ENCODE measurements around the gene ZDHHC5.
"Not testable (repeated sequence)": the region's sequence is repeated elsewhere in the genome, so short reads cannot be mapped to it uniquely, and the experiment has no call there.

The ZDHHC5 gene

GRCh38 chr11:57644748-57645688, 22.9 kb upstream of the ZDHHC5 start:
- peak; percentile 76 to 88 (median 83) for DNase-seq (ENCODE audit: low read depth in 3 of 3)

DNA sequence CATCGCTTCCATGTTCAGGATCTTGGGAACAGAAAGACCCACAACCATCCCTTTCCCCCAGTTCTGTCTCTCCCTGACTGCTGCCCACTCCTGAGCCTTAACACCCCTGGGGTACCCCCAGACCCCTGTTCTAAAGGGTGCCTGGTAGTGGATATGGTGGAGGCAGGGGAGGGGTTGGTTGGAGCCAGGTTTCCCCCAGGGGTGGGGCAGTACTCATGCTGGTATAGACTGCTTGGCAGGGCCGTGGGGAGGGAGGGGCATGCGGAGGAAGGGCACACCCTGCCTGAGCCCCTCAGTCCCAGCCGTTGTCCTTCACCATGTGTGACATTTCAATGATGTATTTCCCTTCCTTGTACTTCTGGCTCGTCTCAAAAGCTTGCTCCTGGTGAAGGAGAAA, 22.2 kb upstream of the ZDHHC5 start:
- DNase-seq (ENCODE audit: low read depth in 3 of 3): no peak

DNA sequence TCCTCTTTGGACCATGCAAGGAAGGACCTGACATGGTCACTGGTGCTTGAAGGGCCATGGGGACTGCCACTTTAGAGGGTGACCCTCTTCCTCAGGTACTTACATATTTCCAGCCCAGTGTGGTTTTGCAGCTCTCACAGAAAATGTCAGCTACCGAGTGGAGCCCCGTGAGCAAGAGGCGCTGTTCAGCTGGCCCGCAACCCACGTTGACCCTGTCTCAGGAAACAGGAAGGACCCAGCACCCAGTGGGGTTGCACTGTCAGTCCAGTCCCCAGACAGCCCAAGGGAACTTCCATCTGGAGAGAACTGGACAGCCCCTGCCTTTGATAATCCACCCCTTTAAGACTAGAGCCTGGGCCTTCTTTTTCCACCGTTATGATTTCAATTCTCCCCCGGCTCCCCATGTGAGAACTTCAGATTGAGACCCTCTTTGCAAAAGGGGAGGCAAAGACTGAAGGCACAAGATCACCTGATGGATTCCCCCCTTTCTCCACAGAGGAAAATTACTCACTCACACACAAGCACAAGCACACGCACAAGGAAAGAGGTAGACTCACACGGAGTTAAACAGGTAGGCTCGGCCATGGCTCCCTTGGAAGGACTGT, 21.6 kb upstream of the ZDHHC5 start:
- no peak for DNase-seq (ENCODE audit: low read depth in 3 of 3)

DNA sequence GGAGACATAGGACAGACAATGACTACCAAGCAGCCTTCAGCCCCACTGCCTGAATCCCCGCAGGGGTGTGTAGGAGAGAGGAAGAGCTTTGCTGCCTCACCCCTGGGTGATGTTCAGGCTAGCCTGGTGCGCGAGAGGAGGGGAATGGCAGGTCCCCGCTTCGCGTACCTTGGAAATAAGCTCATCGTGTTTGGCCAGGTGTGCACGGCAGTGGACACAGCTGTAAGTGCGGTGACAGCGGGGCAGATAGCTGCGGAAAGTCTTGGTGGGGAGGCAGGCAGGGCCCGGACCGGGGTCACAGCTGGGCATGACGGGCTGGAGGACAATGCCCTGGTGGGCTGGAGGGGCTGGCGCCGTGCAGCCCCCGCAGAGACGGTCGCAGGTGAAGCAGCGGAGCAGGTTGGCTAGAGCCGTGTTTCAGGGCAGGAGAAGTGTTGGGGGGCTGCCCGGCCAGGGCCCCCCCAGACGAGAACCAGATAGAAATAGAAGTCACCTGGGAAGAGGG, 21.1 kb upstream of the ZDHHC5 start:
- DNase-seq (ENCODE audit: low read depth in 3 of 3): no peak

GRCh38 chr11:57647372-57647771, 20.5 kb upstream of the ZDHHC5 start:
- DNase-seq (ENCODE audit: low read depth in 3 of 3): no peak

- no peak for DNase-seq (ENCODE audit: low read depth in 3 of 3)
Measured at GRCh38 chr11:57647960-57648800, 19.7 kb upstream of the ZDHHC5 start.

DNA sequence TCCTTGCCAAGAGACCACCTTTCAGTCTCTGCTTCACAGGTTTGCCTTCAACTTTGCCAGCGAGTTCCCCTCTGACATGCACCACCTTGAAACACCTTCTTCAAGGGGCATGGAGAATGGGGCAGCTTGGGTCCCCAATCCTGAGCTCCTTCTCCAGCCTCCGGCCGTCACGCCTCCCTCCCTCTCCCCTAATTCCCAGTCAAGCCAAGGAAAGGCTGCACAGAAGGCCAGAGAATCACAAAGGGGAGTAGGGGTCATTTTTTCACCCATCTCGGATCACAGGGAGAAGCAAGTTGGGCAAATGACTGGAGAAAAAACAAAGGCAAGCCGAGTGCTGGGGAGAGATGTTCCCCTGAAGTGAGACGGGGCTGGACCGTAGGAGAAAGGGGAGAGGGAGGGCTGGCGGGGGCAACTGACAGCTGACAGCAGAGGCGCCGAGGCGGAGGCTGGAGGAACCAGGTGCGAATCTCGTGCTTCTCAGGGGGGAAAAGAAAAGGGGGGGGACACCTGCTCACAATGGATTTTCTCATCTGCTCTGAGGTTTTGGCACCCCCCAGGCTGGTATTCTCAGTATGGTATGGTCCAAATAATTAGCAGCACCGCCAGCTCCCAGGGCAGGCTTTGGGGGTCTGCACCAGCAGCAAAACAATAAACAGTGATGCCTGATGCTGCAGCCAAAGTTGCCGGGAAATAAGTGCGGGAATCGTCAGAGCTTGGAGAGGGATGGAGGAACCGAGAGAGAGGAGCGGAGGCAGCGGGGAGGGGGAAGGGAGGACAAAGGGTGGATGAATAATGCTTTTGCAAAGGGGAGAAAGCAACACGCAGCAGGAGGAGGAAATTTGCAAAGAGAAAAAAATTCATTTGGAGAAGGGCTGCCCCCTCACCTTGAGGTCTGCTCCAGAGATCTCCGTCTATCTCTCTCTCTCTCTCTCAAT, 18.8 kb upstream of the ZDHHC5 start:
- DNase-seq (ENCODE audit: low read depth in 3 of 3): no peak

DNA sequence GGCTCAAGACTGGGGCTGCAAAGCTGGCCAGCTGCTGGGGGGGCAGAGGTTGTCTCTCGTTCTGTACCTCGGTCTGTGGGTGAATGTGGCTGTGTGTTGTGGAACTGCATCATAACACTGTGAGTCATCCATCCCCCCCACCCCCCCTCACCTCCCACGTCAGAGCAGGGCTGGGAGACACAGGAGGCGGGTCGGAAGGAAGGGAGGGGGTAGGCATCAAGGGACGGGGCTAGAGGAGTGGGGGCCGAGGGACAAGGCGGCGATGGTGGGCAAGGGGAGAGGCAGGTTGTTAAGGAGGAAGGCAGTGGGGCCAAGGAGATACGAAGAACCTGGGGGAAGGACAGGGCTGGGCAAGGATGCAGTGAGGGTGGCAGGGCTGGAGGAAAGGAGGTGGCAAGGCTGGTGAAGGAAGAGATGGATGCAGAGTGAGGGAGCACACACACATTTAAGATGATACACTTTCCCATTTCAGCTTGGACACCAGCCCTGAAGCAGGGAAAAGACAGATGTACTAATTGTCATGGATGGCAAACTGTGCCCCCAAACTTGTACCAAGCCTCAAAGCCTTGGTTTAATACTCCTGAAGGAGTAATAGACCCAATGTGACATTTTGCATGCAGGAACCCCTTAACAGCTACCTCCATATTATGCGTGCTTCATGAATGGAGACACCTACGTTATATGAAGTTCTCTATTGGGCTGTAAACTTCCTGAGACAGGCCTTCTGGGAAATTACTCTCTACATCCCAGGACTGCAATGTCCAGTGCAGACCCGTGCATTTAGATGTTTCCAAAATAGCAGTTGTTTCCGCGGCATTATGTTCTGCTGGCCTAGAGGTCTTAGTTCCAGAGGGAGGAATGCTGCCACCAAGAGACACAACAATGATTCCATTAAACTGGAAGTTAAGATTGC, 17.8 kb upstream of the ZDHHC5 start, which contains the start of gene YPEL4:
Gene YPEL4 (minus strand): TSS at position 87 of the 913 bp plus-strand sequence. CDS start 2,805 bp downstream, outside the sequence.
- DNase-seq (ENCODE audit: low read depth in 3 of 3): peak in 2 of 3 donors; percentile 26 to 44

DNA sequence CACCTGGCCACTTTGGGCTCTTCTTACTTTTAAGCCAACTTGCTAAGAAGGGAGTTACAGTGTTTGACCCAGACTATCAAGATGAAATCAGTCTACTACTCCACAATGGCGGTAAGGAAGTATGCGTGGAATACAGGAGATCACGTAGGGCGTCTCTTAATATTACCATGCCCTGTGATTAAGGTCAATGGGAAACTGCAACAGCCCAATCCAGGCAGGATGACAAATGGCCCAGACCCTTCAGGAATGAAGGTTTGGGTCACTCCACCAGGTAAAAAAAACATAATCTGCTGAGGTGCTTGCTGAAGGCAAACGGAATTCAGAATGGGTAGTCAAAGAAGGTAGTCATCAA, 17.2 kb upstream of the ZDHHC5 start:
- DNase-seq (ENCODE audit: low read depth in 3 of 3): no peak

- DNase-seq (ENCODE audit: low read depth in 3 of 3): no peak
Measured at GRCh38 chr11:57651408-57651807, 16.5 kb upstream of the ZDHHC5 start.

DNA sequence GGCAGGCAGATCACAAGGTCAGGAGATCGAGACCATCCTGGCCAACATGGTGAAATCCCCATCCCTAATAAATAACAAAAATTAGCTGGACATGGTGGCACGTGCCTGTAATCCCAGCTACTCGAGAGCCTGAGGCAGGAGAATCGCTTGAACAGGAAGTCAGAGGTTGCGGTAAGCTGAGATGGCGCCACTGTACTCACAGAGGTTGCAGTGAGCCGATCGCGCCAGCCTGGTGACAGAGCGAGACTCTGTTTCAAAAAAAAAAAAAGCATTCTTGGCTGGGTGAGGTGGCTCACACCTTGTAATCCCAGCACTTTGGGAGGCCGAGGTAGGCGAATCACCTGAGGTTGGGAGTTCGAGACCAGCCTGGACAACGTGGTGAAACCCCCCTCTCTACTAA, 15.7 kb upstream of the ZDHHC5 start:
- not testable (repeated sequence) for DNase-seq (ENCODE audit: low read depth in 3 of 3)

GRCh38 chr11:57652662-57653061, 15.3 kb upstream of the ZDHHC5 start:
- no peak for DNase-seq (ENCODE audit: low read depth in 3 of 3)

GRCh38 chr11:57653163-57653562, 14.8 kb upstream of the ZDHHC5 start:
- no peak for DNase-seq (ENCODE audit: low read depth in 3 of 3)

DNA sequence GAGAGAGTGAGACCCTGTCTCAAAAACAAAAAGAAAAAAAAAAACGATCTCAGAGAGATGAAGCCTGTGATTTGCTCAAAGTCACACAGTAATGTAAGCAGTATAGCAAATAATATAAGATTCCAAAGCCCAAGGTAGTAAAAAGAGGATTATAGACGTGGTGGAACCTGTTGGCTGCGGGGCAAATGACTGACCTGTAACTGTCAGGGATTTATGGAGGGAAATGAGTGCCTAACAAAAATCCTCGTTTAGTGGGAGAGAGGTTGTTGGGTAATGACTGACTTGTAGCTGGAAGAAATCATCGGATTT, 11.1 kb upstream of the ZDHHC5 start:
- DNase-seq (ENCODE audit: low read depth in 3 of 3): no peak

DNA sequence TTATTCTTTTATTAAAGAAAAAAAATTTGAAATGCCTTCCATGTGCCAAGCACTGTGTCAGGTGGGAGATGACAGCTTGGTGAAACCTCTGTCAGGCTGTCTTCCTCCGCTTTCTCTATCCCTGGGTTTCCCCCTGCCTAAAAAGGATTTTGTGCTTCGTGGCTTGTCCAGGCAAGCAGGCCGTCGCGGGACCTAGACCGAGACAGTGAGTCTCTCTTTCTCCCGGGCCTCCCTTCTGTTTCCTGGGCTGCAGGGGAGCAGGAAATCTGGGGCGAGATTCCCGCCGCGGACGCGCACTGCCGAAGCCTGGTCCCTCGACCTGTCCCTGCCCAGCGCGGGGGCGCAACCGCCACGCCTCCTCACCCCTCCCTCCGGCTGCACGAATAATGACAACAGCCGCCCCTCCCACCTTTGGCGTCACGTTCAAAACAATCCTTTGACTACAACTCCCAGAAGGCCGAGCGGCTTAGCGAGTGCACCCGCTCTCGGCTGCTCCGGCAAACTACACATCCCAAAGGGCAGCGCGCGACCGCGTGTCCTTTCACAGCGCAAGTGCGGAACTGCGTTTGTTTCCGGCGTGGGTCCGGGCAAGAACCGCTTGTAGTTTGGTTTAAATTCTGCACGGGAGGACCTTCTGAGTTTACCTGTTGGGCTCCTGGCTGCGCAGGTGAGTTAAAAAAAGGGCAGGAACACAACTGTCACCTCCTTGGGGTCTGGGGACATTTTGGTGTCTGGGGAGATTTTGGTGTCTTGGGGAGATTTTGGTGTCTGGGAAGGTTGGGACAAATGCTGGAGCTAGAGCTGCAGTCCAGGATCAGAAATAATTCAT, 10.5 kb upstream of the ZDHHC5 start, which contains the start of gene CLP1:
Gene CLP1 (plus strand): TSS at position 569 of the 829 bp plus-strand sequence. CDS start 1,715 bp downstream, outside the sequence.
- DNase-seq (ENCODE audit: low read depth in 3 of 3): peak; percentile 97 to 98 (median 97)

GRCh38 chr11:57658023-57658361, 9.9 kb upstream of the ZDHHC5 start:
- DNase-seq (ENCODE audit: low read depth in 3 of 3): no peak

DNA sequence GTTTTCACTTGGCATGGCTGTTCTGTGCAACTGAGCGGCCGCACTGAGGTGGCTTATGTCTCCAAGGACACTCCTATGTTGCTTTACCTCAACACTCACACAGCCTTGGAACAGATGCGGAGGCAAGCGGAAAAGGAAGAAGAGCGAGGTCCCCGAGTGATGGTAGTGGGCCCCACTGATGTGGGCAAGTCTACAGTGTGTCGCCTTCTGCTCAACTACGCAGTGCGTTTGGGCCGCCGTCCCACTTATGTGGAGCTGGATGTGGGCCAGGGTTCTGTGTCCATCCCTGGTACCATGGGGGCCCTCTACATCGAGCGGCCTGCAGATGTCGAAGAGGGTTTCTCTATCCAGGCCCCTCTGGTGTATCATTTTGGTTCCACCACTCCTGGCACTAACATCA, 8.2 kb upstream of the ZDHHC5 start:
- no peak for DNase-seq (ENCODE audit: low read depth in 3 of 3)

GRCh38 chr11:57662893-57663292, 5.0 kb upstream of the ZDHHC5 start:
- no peak for DNase-seq (ENCODE audit: low read depth in 3 of 3)

- no peak for DNase-seq (ENCODE audit: low read depth in 3 of 3)
Measured at GRCh38 chr11:57663975-57664374, 3.9 kb upstream of the ZDHHC5 start.
